Fibroblast of lung (primary cell): ENCODE data around the gene CDH4. TPM values are rescaled to one million over a fixed set of nuclear protein-coding genes. Genes with fewer than 3 reads are reported as not detected.

ENCODE experiments used
- DNase-seq, 2 donors: peaks; one replicate each; pipeline versions ENCODE4 v3.0.0 to v3.0.0-alpha.2; 2010; ENCODE audit warnings: low read depth in 2 of 2
- H2AFZ ChIP-seq: 2 replicates; pipeline ENCODE4 v1.5.1; 2012; ENCODE audit warnings: low read length, control low read depth, inconsistent platforms
- H3K27ac ChIP-seq: 2 replicates; pipeline ENCODE4 v1.5.1; 2011; ENCODE audit warnings: low read length, control low read depth; ENCODE audit not compliant: insufficient read depth
- H3K27me3 ChIP-seq: 2 replicates; pipeline ENCODE4 v1.5.1; 2011; ENCODE audit warnings: mild to moderate bottlenecking, low read length; ENCODE audit not compliant: control insufficient read depth, insufficient read depth
- H3K36me3 ChIP-seq: 2 replicates; pipeline ENCODE4 v1.5.1; 2011; ENCODE audit warnings: low read length; ENCODE audit not compliant: control insufficient read depth, insufficient read depth
- H3K4me1 ChIP-seq: 2 replicates; pipeline ENCODE4 v1.5.1; 2011; ENCODE audit warnings: low read length; ENCODE audit not compliant: control insufficient read depth, insufficient read depth; ENCODE audit errors: extremely low read depth
- H3K4me2 ChIP-seq: 2 replicates; pipeline ENCODE4 v1.5.1; 2011; ENCODE audit warnings: low read length, control low read depth; ENCODE audit not compliant: insufficient read depth; ENCODE audit errors: extremely low read depth
- H3K4me3 ChIP-seq, 4 experiments: fragments of 200-600 bp in 1 of 4; sonication (generic) in 1 of 4; replicated peaks in 1 of 4; 2 replicates each; pipeline ENCODE4 v1.5.1; 2011 to 2016; ENCODE audit warnings: low read length in 4 of 4, low read depth in 3 of 4, mild to moderate bottlenecking in 3 of 4, control low read depth in 2 of 4, inconsistent platforms in 1 of 4, mixed read lengths in 1 of 4; ENCODE audit not compliant: insufficient read depth in 1 of 4; ENCODE audit errors: control extremely low read depth in 1 of 4
- H3K79me2 ChIP-seq: 2 replicates; pipeline ENCODE4 v1.5.1; 2012; ENCODE audit warnings: mild to moderate bottlenecking, low read length, inconsistent platforms; ENCODE audit not compliant: control insufficient read depth, insufficient read depth
- H3K9ac ChIP-seq: 2 replicates; pipeline ENCODE4 v1.5.1; 2011; ENCODE audit warnings: mild to moderate bottlenecking, low read length, control low read depth; ENCODE audit not compliant: insufficient read depth
- H3K9me3 ChIP-seq: 2 replicates; pipeline ENCODE4 v1.5.1; 2012; ENCODE audit warnings: low read depth, low read length; ENCODE audit not compliant: control insufficient read depth, insufficient read depth
- H4K20me1 ChIP-seq: 2 replicates; pipeline ENCODE4 v1.5.1; 2011; ENCODE audit warnings: low read length; ENCODE audit not compliant: control insufficient read depth, insufficient read depth; ENCODE audit errors: extremely low read depth
- CTCF ChIP-seq, 2 donors: IDR thresholded peaks in 1 of 2; conservative IDR thresholded peaks in 1 of 2; 1 replicate in 1 of 2; 2 replicates in 1 of 2; pipeline ENCODE4 v1.5.1; 2011 to 2012; ENCODE audit warnings: low read length in 2 of 2, control low read depth in 1 of 2, inconsistent platforms in 1 of 2, low read depth in 1 of 2, mild to moderate bottlenecking in 1 of 2
- EZH2 ChIP-seq: IDR thresholded peaks from 2 replicates; pipeline ENCODE4 v1.5.1; 2012; ENCODE audit warnings: low read length, control low read depth, mild to moderate bottlenecking; ENCODE audit errors: missing control alignments
- polyA plus RNA-seq, 2 donors: library from polyadenylated mRNA; depleted of rRNA in 1 of 2; stranded (reverse) in 1 of 2; unstranded in 1 of 2; fragments of >200 nt; gene quantifications; 2 replicates each; pipeline ENCODE4 v1.2.1, GENCODE V29; 2011 to 2012; ENCODE audit warnings: missing spikeins in 1 of 2
- total RNA-seq: library from RNA; depleted of rRNA; stranded (reverse); fragments of >200 nt; gene quantifications from 2 replicates; pipeline ENCODE4 v1.2.1, GENCODE V29; 2014

CDH4 gene
- total and polyA plus RNA-seq, 2 donors (not counting 1 experiment from before 2014, with no cell fraction given) = 4.8 to 6.8 TPM

DNA sequence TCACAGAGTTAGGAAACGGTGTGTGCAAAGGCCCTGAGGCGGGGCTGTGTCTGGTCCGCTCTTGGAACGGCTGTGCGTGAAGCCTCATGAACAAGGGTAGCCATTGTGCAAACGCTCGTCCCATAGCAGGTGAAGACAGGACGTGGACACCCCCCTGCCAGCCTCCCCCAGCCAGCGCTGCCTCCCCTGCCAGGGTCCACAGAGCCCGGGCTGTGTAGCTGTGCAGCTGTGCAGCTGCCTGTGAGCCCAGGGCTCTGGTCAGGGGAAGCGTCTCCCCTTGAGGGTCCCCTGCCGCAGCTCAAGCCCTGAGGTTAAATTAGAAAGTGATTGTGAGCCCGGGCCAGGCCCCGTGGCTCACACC lies 674.2 kb downstream of the CDH4 start:
- TF ChIP-seq CTCF (conservative IDR thresholded peaks at IDR 0.05 in 1 of 2, IDR thresholded peaks at IDR 0.05 in 1 of 2; ENCODE audit: low read depth in 1 of 2, low read length in 2 of 2) = no peak
- TF ChIP-seq EZH2 = no peak
- H3K9me3 ChIP-seq = no peaks in the 10 kb centered on the region
- H3K27ac ChIP-seq = no peak overlapping the region
- no peak overlapping the region for H2AFZ ChIP-seq
- H3K9ac ChIP-seq = no peak overlapping the region
- no peaks in the 10 kb centered on the region for H3K27me3 ChIP-seq
- DNase-seq = no peak
- no peaks in the 10 kb centered on the region for H3K79me2 ChIP-seq
- H4K20me1 ChIP-seq = no peaks in the 10 kb centered on the region
- H3K4me2 ChIP-seq = no peak overlapping the region
- H3K4me1 ChIP-seq = no peaks in the 10 kb centered on the region
- H3K4me3 ChIP-seq = no peak overlapping the region
- H3K36me3 ChIP-seq = no peaks in the 10 kb centered on the region

DNA sequence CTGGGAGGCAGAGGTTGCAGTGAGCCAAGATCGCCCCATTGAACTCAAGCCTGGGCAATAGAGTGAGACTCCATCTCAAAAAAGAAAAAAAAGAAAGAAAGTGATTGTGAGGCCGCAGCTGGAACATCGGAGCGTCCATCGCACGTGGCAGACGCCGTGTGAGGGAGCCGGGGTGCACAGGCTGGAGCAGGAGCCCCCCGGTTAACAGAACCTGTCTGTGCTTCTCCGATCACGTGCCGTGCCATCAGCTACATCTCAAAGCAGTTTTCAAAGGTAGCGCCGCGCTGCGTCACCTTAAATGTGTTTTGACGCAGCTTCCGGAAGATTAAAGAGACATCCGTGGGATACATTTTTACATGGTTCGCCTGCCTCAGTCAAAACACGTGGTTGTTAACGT lies 674.7 kb downstream of the CDH4 start:
- no peaks in the 10 kb centered on the region for H3K36me3 ChIP-seq

GRCh38 chr20:61927193-61927825 lies 675.2 kb downstream of the CDH4 start:
- H3K36me3 ChIP-seq = no peaks in the 10 kb centered on the region
- H3K9me3 ChIP-seq = no peaks in the 10 kb centered on the region
- no peaks in the 10 kb centered on the region for H3K4me1 ChIP-seq
- DNase-seq = no peak
- H3K9ac ChIP-seq = no peak overlapping the region
- H4K20me1 ChIP-seq = no peaks in the 10 kb centered on the region
- no peak overlapping the region for H2AFZ ChIP-seq
- no peak overlapping the region for H3K4me3 ChIP-seq
- no peak overlapping the region for H3K27ac ChIP-seq
- no peaks in the 10 kb centered on the region for H3K79me2 ChIP-seq
- no peaks in the 10 kb centered on the region for H3K27me3 ChIP-seq
- no peak overlapping the region for H3K4me2 ChIP-seq
- no peak for TF ChIP-seq EZH2
- TF ChIP-seq CTCF (conservative IDR thresholded peaks at IDR 0.05 in 1 of 2, IDR thresholded peaks at IDR 0.05 in 1 of 2; ENCODE audit: low read depth in 1 of 2, low read length in 2 of 2) = no peak

More for the DNA sequence above, 674.7 kb downstream of the CDH4 start:
- Histone ChIP-seq H3K4me2 (no peak overlapping the region), H3K4me1 (no peaks in the 10 kb centered on the region), H3K4me3 (no peak overlapping the region), H3K27me3 (no peaks in the 10 kb centered on the region), H4K20me1 (no peaks in the 10 kb centered on the region), H2AFZ (no peak overlapping the region), H3K79me2 (no peaks in the 10 kb centered on the region), H3K9me3 (no peaks in the 10 kb centered on the region), H3K9ac (no peak overlapping the region), H3K27ac (no peak overlapping the region)
- DNase-seq = no peak
- TF ChIP-seq CTCF (conservative IDR thresholded peaks at IDR 0.05 in 1 of 2, IDR thresholded peaks at IDR 0.05 in 1 of 2; ENCODE audit: low read depth in 1 of 2, low read length in 2 of 2) = no peak
- TF ChIP-seq EZH2 = no peak
